Ammon's horn (tissue), 1 donor: ENCODE measurements around the gene PNMA3.
"Not testable (repeated sequence)": the region's sequence is repeated elsewhere in the genome, so short reads cannot be mapped to it uniquely, and the experiment has no call there.

Source experiments
- DNase-seq: peaks from one replicate; pipeline ENCODE4 v3.0.0-alpha.2; 2016; ENCODE audit warnings: low spot score

PNMA3 gene

GRCh38 chrX:153074262-153074899, 18.1 kb downstream of the PNMA3 start:
- DNase-seq: no peak

GRCh38 chrX:153074935-153075334, 18.7 kb downstream of the PNMA3 start:
- DNase-seq: no peak

DNA sequence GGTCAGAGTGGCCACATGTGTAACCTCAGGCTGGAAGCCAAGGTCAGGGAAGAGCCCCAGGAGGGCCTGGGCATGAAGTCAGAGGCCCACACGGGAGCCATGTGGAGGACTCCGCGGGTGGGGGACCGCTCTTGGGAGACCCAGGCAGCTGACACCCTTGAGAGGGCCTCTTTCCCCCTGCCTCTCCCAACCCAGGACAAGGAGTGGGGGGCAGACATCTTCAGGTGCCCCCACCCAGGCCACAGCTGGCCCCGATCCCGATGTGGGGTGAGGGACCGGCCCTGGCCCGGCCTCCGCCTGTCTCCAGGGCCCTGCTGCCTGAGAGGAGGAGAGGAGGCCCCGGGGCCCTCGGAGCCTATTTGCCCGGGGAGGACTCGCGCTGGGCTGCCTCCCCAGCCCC, 19.1 kb downstream of the PNMA3 start:
- DNase-seq: no peak

GRCh38 chrX:153077437-153078135, 21.3 kb downstream of the PNMA3 start:
- not testable (repeated sequence) for DNase-seq

DNA sequence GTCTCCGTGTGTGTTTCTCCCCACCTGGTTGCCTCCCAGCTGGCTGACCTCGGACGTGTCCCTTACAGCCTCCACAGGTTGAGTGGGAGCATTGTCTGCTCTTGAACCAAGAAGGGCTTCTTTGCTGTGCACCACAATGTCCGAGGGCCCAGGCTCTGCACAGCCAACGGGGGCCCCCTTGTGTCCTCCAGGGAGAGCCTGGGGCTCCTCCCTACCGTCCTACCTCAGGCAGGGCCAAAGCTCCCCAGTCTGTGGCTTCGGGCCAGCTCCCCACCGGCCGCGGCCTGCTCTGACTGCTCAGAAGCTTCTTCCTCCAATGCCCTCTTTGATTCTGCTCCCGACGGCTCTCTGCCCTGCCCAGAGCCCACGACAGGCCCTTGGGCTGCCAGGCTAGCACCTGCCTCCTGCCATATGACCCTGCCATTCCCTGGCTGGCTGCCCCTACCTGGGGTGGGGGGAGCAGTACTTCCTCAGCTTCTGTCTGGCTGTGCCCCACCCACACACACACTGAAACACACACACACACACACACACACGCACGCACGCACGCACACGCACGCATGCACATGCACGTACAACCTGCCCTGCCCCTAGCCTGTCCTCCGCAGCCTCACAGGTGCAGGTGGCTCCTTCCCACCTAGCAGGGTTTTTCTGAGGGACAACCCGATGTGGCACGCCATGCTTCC, 27.1 kb downstream of the PNMA3 start:
- not testable (repeated sequence) for DNase-seq

- no peak for DNase-seq
Measured at GRCh38 chrX:153102418-153102817, 46.1 kb downstream of the PNMA3 start.

DNA sequence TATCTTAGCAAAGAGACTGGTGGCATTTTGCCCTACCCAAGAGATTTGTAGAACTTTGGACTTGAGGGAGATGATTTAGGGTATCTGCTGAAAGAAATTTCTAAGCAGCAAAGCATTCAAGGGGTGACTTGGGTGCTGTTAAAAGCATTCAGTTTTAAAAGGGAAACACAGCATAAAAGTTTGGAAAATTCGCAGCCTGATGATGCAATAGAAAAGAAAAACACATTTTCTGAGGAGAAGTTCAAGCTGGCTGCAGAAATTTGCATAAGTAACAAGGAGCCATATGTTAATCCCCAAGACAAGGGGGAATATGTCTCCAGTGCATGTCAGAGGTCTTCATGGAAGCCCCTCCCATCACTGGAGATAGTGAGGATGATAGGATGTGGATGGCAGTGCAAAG, 48.7 kb downstream of the PNMA3 start:
- not testable (repeated sequence) for DNase-seq

- not testable (repeated sequence) for DNase-seq
Measured at GRCh38 chrX:153106092-153106801, 50.0 kb downstream of the PNMA3 start.
